ENCODE data around the gene CACNG3.

Gene CACNG3

GRCh38 chr16:24348545-24349290 lies 92.6 kb downstream of the CACNG3 start:
- Histone ChIP-seq H3K4me3 (ENCODE audit: insufficient read depth, low read depth, low read length) (no peak overlapping the region), H3K36me3 (ENCODE audit: control insufficient read depth, insufficient read depth, low read length) (no peaks in the 10 kb centered on the region), H3K27ac (ENCODE audit: insufficient read depth, low read depth, low read length, poor library complexity, severe bottlenecking) (no peak overlapping the region), H3K9me3 (ENCODE audit: control insufficient read depth, low read length) (no peaks in the 10 kb centered on the region), H3K27me3 (ENCODE audit: control insufficient read depth, insufficient read depth, low read length, poor library complexity, severe bottlenecking) (no peaks in the 10 kb centered on the region), H3K4me1 (ENCODE audit: control insufficient read depth, insufficient read depth, low read length) (peaks cover 16% of the 10 kb centered on the region)
- WGBS, 2 experiments = 47 to 57% methylated on average over 8 to 9 of the region's 9 CpGs

GRCh38 chr16:24349320-24349719 lies 93.2 kb downstream of the CACNG3 start:
- Histone ChIP-seq H3K36me3 (ENCODE audit: control insufficient read depth, insufficient read depth, low read length) (no peaks in the 10 kb centered on the region), H3K4me3 (ENCODE audit: insufficient read depth, low read depth, low read length) (no peak overlapping the region), H3K9me3 (ENCODE audit: control insufficient read depth, low read length) (no peaks in the 10 kb centered on the region), H3K27me3 (ENCODE audit: control insufficient read depth, insufficient read depth, low read length, poor library complexity, severe bottlenecking) (no peaks in the 10 kb centered on the region), H3K27ac (ENCODE audit: insufficient read depth, low read depth, low read length, poor library complexity, severe bottlenecking) (no peak overlapping the region), H3K4me1 (ENCODE audit: control insufficient read depth, insufficient read depth, low read length) (peaks cover 16% of the 10 kb centered on the region)
- 83 to 84% methylated on average over 8 of the region's 8 CpGs for WGBS, 2 experiments

- no peaks in the 10 kb centered on the region for H3K9me3 ChIP-seq (ENCODE audit: control insufficient read depth, low read length)
- H3K36me3 ChIP-seq (ENCODE audit: control insufficient read depth, insufficient read depth, low read length) = no peaks in the 10 kb centered on the region
- H3K4me1 ChIP-seq (ENCODE audit: control insufficient read depth, insufficient read depth, low read length) = peaks cover 9% of the 10 kb centered on the region
- H3K4me3 ChIP-seq (ENCODE audit: insufficient read depth, low read depth, low read length) = no peak overlapping the region
- 91 to 94% methylated on average over 5 of the region's 5 CpGs for WGBS, 2 experiments
- H3K27me3 ChIP-seq (ENCODE audit: control insufficient read depth, insufficient read depth, low read length, poor library complexity, severe bottlenecking) = no peaks in the 10 kb centered on the region
- no peak overlapping the region for H3K27ac ChIP-seq (ENCODE audit: insufficient read depth, low read depth, low read length, poor library complexity, severe bottlenecking)
These were observed 96.6 kb downstream of the CACNG3 start for GRCh38 chr16:24352746-24353145.

GRCh38 chr16:24353622-24354021 lies 97.5 kb downstream of the CACNG3 start:
- Histone ChIP-seq H3K4me1 (ENCODE audit: control insufficient read depth, insufficient read depth, low read length) (peaks cover 6% of the 10 kb centered on the region), H3K27me3 (ENCODE audit: control insufficient read depth, insufficient read depth, low read length, poor library complexity, severe bottlenecking) (no peaks in the 10 kb centered on the region), H3K36me3 (ENCODE audit: control insufficient read depth, insufficient read depth, low read length) (no peaks in the 10 kb centered on the region), H3K27ac (ENCODE audit: insufficient read depth, low read depth, low read length, poor library complexity, severe bottlenecking) (no peak overlapping the region), H3K9me3 (ENCODE audit: control insufficient read depth, low read length) (no peaks in the 10 kb centered on the region), H3K4me3 (ENCODE audit: insufficient read depth, low read depth, low read length) (no peak overlapping the region)
- 86 to 91% methylated on average over 5 of the region's 5 CpGs for WGBS, 2 experiments

- 76 to 79% methylated on average over 7 of the region's 7 CpGs for WGBS, 2 experiments
- Histone ChIP-seq H3K4me3 (ENCODE audit: insufficient read depth, low read depth, low read length) (no peak overlapping the region), H3K9me3 (ENCODE audit: control insufficient read depth, low read length) (no peaks in the 10 kb centered on the region), H3K36me3 (ENCODE audit: control insufficient read depth, insufficient read depth, low read length) (no peaks in the 10 kb centered on the region), H3K4me1 (ENCODE audit: control insufficient read depth, insufficient read depth, low read length) (no peaks in the 10 kb centered on the region), H3K27ac (ENCODE audit: insufficient read depth, low read depth, low read length, poor library complexity, severe bottlenecking) (no peak overlapping the region), H3K27me3 (ENCODE audit: control insufficient read depth, insufficient read depth, low read length, poor library complexity, severe bottlenecking) (no peaks in the 10 kb centered on the region)
These were observed 101.4 kb downstream of the CACNG3 start for GRCh38 chr16:24357511-24357910.

- Histone ChIP-seq H3K4me3 (ENCODE audit: insufficient read depth, low read depth, low read length) (no peak overlapping the region), H3K9me3 (ENCODE audit: control insufficient read depth, low read length) (no peaks in the 10 kb centered on the region), H3K36me3 (ENCODE audit: control insufficient read depth, insufficient read depth, low read length) (no peaks in the 10 kb centered on the region), H3K27me3 (ENCODE audit: control insufficient read depth, insufficient read depth, low read length, poor library complexity, severe bottlenecking) (no peaks in the 10 kb centered on the region), H3K27ac (ENCODE audit: insufficient read depth, low read depth, low read length, poor library complexity, severe bottlenecking) (no peak overlapping the region), H3K4me1 (ENCODE audit: control insufficient read depth, insufficient read depth, low read length) (no peaks in the 10 kb centered on the region)
- 95 to 98% methylated on average over 5 of the region's 5 CpGs for WGBS, 2 experiments
These were observed 102.0 kb downstream of the CACNG3 start for GRCh38 chr16:24358117-24358516.

GRCh38 chr16:24359490-24359889 lies 103.4 kb downstream of the CACNG3 start:
- no peak overlapping the region for H3K4me3 ChIP-seq (ENCODE audit: insufficient read depth, low read depth, low read length)
- no peaks in the 10 kb centered on the region for H3K36me3 ChIP-seq (ENCODE audit: control insufficient read depth, insufficient read depth, low read length)
- H3K4me1 ChIP-seq (ENCODE audit: control insufficient read depth, insufficient read depth, low read length) = no peaks in the 10 kb centered on the region
- H3K9me3 ChIP-seq (ENCODE audit: control insufficient read depth, low read length) = no peaks in the 10 kb centered on the region
- no peak overlapping the region for H3K27ac ChIP-seq (ENCODE audit: insufficient read depth, low read depth, low read length, poor library complexity, severe bottlenecking)
- no peaks in the 10 kb centered on the region for H3K27me3 ChIP-seq (ENCODE audit: control insufficient read depth, insufficient read depth, low read length, poor library complexity, severe bottlenecking)

- H3K4me1 ChIP-seq (ENCODE audit: control insufficient read depth, insufficient read depth, low read length) = no peaks in the 10 kb centered on the region
- H3K36me3 ChIP-seq (ENCODE audit: control insufficient read depth, insufficient read depth, low read length) = no peaks in the 10 kb centered on the region
- H3K4me3 ChIP-seq (ENCODE audit: insufficient read depth, low read depth, low read length) = no peak overlapping the region
- WGBS, 2 experiments = 91 to 93% methylated on average over 4 of the region's 4 CpGs
- H3K27me3 ChIP-seq (ENCODE audit: control insufficient read depth, insufficient read depth, low read length, poor library complexity, severe bottlenecking) = no peaks in the 10 kb centered on the region
- no peaks in the 10 kb centered on the region for H3K9me3 ChIP-seq (ENCODE audit: control insufficient read depth, low read length)
- no peak overlapping the region for H3K27ac ChIP-seq (ENCODE audit: insufficient read depth, low read depth, low read length, poor library complexity, severe bottlenecking)
These were observed 104.8 kb downstream of the CACNG3 start for GRCh38 chr16:24360936-24361335.

- Histone ChIP-seq H3K4me1 (ENCODE audit: control insufficient read depth, insufficient read depth, low read length) (no peaks in the 10 kb centered on the region), H3K27ac (ENCODE audit: insufficient read depth, low read depth, low read length, poor library complexity, severe bottlenecking) (no peak overlapping the region), H3K9me3 (ENCODE audit: control insufficient read depth, low read length) (no peaks in the 10 kb centered on the region), H3K4me3 (ENCODE audit: insufficient read depth, low read depth, low read length) (no peak overlapping the region), H3K36me3 (ENCODE audit: control insufficient read depth, insufficient read depth, low read length) (no peaks in the 10 kb centered on the region), H3K27me3 (ENCODE audit: control insufficient read depth, insufficient read depth, low read length, poor library complexity, severe bottlenecking) (no peaks in the 10 kb centered on the region)
- 80 to 85% methylated on average over 4 to 5 of the region's 7 CpGs for WGBS, 2 experiments
These were observed 108.5 kb downstream of the CACNG3 start for GRCh38 chr16:24364596-24364995.

- no peaks in the 10 kb centered on the region for H3K4me1 ChIP-seq (ENCODE audit: control insufficient read depth, insufficient read depth, low read length)
- WGBS, 2 experiments = 90 to 91% methylated on average over 5 of the region's 5 CpGs
- H3K36me3 ChIP-seq (ENCODE audit: control insufficient read depth, insufficient read depth, low read length) = no peaks in the 10 kb centered on the region
- H3K27ac ChIP-seq (ENCODE audit: insufficient read depth, low read depth, low read length, poor library complexity, severe bottlenecking) = no peak overlapping the region
- no peaks in the 10 kb centered on the region for H3K27me3 ChIP-seq (ENCODE audit: control insufficient read depth, insufficient read depth, low read length, poor library complexity, severe bottlenecking)
- no peaks in the 10 kb centered on the region for H3K9me3 ChIP-seq (ENCODE audit: control insufficient read depth, low read length)
- no peak overlapping the region for H3K4me3 ChIP-seq (ENCODE audit: insufficient read depth, low read depth, low read length)
These were observed 111.1 kb downstream of the CACNG3 start for GRCh38 chr16:24367186-24367710.
